ENCODE data around the gene NUB1. TPM values are rescaled to one million over a fixed set of nuclear protein-coding genes. Genes with fewer than 3 reads are reported as not detected.

Gene NUB1
- total RNA-seq, 4 donors from 2014 or later, result 45.9 to 59.1 (median 53.0) TPM

DNA sequence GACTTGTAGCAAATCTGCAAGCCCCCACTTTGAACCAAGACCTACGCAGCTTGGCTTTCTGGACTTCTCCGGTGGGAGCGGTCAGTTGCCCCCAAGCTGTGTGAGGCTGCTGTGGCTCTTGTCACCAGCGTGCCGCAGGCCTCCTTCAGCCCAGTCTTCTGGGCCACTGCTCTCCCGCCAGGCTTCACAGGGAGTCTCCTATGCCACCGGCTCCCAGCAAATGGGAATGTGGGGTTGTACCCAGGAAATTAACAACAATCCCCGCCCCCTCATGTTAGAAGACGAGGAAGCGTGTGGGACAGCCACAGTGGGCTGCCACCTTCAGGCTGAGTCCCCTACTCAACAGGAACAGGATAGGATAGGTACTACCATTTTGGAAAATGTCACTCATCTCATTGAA lies 64.0 kb downstream of the NUB1 start:
- Histone ChIP-seq H3K36me3 (no peaks in the 10 kb centered on the region), H3K27ac (replicated peaks in 1 of 4) (peak overlapping the region in 1 of 4 donors; percentile 22), H3K27me3 (peaks cover 13 to 47% (median 19%) of the 10 kb centered on the region in 4 donors), H3K9me3 (no peaks in the 10 kb centered on the region), H3K4me1 (peaks cover 15 to 36% (median 26%) of the 10 kb centered on the region in 4 donors), H3K4me3 (no peak overlapping the region)
- 95% methylated on average over 9 of the region's 10 CpGs for WGBS
- no peak for DNase-seq (ENCODE audit: extremely low spot score)
- TF ChIP-seq POLR2A (IDR thresholded peaks at IDR 0.05; ENCODE audit: low read depth) (no peak), EP300 (IDR thresholded peaks at IDR 0.05) (no peak), POLR2AphosphoS5 (IDR thresholded peaks at IDR 0.05) (no peak)
- TF ChIP-seq, protein P1, sequence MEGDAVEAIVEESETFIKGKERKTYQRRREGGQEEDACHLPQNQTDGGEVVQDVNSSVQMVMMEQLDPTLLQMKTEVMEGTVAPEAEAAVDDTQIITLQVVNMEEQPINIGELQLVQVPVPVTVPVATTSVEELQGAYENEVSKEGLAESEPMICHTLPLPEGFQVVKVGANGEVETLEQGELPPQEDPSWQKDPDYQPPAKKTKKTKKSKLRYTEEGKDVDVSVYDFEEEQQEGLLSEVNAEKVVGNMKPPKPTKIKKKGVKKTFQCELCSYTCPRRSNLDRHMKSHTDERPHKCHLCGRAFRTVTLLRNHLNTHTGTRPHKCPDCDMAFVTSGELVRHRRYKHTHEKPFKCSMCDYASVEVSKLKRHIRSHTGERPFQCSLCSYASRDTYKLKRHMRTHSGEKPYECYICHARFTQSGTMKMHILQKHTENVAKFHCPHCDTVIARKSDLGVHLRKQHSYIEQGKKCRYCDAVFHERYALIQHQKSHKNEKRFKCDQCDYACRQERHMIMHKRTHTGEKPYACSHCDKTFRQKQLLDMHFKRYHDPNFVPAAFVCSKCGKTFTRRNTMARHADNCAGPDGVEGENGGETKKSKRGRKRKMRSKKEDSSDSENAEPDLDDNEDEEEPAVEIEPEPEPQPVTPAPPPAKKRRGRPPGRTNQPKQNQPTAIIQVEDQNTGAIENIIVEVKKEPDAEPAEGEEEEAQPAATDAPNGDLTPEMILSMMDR (IDR thresholded peaks at IDR 0.05), result no peak
- intact Hi-C loops (cut with DNase I), result no loop called here

DNA sequence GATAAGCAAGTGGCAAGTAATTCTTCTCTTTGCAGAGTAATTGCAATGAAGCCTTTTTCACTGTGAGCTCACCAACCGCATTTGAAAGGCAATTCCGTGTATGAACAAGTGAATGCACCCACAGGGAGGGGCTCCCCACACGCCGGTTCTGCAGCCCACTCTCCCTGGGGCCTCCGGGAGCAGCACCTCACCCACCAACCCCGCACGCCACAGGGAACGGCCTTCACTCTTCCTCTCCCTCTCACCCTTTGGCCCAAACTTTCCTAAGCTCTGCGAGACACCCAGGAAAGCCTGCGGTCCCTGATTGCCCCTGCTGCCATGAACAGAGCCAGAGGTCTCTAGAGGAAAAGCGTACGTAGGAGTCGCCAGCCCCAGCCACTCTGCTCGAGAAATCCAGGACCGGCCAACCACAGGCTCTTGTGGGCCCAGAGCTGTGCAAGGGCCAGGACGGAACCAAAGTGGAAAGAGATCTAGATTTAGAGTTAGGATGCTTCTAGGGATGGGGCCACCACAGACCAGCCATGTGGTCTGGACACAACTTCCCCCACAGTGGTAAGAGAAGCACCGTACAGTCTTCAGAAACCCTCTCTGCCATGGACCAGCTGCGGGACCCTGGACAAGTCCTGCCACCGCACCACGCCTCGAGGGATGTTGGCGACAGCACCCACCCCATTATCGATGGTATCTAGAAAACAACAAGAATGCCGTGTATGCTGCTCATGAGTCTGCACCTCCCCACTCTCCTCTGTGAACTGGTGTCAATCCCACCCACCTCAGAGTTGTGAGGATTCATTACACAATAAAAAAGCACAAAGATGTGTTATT lies 64.7 kb downstream of the NUB1 start:
- TF ChIP-seq POLR2AphosphoS5 (IDR thresholded peaks at IDR 0.05) (no peak), POLR2A (IDR thresholded peaks at IDR 0.05; ENCODE audit: low read depth) (no peak), EP300 (IDR thresholded peaks at IDR 0.05) (no peak)
- TF ChIP-seq, protein P1 (IDR thresholded peaks at IDR 0.05), result no peak
- Histone ChIP-seq H3K9me3 (no peaks in the 10 kb centered on the region), H3K27me3 (peaks cover 17 to 54% (median 22%) of the 10 kb centered on the region in 4 donors), H3K27ac (replicated peaks in 1 of 4) (no peak overlapping the region), H3K36me3 (no peaks in the 10 kb centered on the region), H3K4me1 (peaks cover 15 to 38% (median 30%) of the 10 kb centered on the region in 4 donors), H3K4me3 (no peak overlapping the region)
- DNase-seq (ENCODE audit: extremely low spot score), result no peak
- intact Hi-C loops (cut with DNase I), result no loop called here
- WGBS, result 89% methylated on average over 22 of the region's 24 CpGs

DNA sequence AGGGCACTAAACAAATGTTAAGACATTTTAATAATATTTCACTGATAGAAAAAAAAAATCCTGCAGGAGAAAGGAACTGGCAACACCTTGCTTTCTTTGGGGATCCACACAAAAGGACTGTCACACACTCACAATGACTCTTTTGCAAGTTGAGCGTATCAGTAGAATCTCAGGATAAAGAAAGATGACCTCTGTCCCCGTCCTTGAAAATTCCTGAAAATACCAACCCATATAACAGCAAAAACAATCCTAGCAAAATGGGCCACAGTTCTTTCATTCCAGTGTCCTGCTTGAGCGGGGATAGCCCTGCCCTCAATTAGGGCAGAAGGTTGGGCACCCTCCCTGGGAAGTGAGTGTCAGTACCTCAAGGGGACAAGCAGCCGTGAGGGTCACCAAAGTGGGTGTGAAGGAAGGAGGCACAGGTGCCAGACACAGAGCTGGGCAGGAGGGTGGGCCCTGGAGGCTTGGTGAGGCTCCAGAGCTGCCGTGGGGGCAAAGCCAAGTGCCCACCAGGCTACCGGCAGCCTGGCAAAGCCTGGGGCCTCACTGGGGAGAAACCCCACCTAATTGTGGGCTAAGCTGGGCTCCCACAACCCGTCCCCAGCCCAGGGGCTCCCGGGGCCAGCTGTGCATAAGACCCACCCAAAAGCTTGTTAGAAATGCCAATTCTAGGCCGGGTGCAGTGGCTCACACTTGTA lies 65.4 kb downstream of the NUB1 start:
- Histone ChIP-seq H3K36me3 (no peaks in the 10 kb centered on the region), H3K4me1 (peaks cover 15 to 38% (median 30%) of the 10 kb centered on the region in 4 donors), H3K4me3 (no peak overlapping the region), H3K27me3 (peaks cover 17 to 61% (median 22%) of the 10 kb centered on the region in 4 donors), H3K9me3 (no peaks in the 10 kb centered on the region), H3K27ac (replicated peaks in 1 of 4) (peak overlapping the region in 1 of 4 donors; percentile 35)
- WGBS, result 91% methylated on average over 9 of the region's 9 CpGs
- intact Hi-C loops (cut with DNase I), result no loop called here
- no peak for DNase-seq (ENCODE audit: extremely low spot score)
- TF ChIP-seq, protein P1 (IDR thresholded peaks at IDR 0.05), result no peak
- TF ChIP-seq POLR2A (IDR thresholded peaks at IDR 0.05; ENCODE audit: low read depth) (no peak), POLR2AphosphoS5 (IDR thresholded peaks at IDR 0.05) (no peak), EP300 (IDR thresholded peaks at IDR 0.05) (no peak)

DNA sequence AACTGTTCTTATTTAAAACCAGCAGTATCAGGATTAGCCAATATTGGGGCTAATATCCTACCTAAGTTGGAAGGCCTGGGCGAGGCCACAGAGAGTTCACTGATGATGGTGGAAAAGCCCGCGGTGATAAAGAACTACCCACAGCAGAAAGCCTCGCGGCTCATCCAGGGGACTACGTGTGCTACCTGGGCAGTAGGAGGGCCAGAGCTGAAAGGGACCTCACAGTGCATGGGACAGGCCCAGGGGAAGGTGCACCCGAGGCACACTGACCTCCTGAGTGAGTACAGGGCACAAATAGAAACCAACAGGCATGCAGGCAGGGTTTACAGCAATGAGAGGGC lies 66.9 kb downstream of the NUB1 start:
- H3K27ac ChIP-seq (replicated peaks in 1 of 4), result peak overlapping the region; percentile 34 to 75 (median 54)
- no peak for TF ChIP-seq POLR2A (IDR thresholded peaks at IDR 0.05; ENCODE audit: low read depth)
- peaks cover 15 to 38% (median 30%) of the 10 kb centered on the region in 4 donors for H3K4me1 ChIP-seq
- H3K36me3 ChIP-seq, result no peaks in the 10 kb centered on the region
- WGBS, result 86% methylated on average over 7 of the region's 7 CpGs
- peak overlapping the region; percentile 51 to 68 (median 54) for H3K4me3 ChIP-seq
- no peak for DNase-seq (ENCODE audit: extremely low spot score)
- H3K9me3 ChIP-seq, result no peaks in the 10 kb centered on the region
- peaks cover 17 to 68% (median 22%) of the 10 kb centered on the region in 4 donors for H3K27me3 ChIP-seq
- intact Hi-C loops (cut with DNase I), result no loop called here
